Fibroblast of skin of left biceps (primary cell): ENCODE results near the gene BCL7C.
"Not testable (repeated sequence)": the region's sequence is repeated elsewhere in the genome, so short reads cannot be mapped to it uniquely, and the experiment has no call there.

Experiments used
- DNase-seq, 2 experiments: peaks; one replicate each; pipeline ENCODE4 v3.0.0-alpha.2; 2013; ENCODE audit warnings: low read depth in 2 of 2

The BCL7C gene

DNA sequence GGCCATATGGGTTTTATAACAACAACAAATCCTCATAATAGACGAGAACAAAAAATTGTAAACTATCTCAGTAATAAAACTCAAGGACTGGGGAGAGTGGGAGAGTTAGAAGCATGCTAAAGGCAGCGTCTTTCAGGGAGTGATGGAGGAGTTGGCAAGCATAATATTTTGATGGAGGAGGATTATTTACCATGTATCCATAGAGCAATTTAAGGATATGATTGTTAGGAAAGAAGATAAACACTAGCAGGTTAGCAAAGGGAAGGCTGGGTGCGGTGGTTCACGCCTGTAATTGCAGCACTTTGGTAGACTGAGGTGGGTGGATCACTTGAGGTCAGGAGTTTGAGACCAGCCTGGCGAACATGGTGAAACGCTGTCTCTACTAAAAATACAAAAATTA, 27.8 kb downstream of the BCL7C start:
- no peak for DNase-seq

- not testable (repeated sequence) for DNase-seq
These were observed 30.7 kb downstream of the BCL7C start for GRCh38 chr16:30863178-30863577.

DNA sequence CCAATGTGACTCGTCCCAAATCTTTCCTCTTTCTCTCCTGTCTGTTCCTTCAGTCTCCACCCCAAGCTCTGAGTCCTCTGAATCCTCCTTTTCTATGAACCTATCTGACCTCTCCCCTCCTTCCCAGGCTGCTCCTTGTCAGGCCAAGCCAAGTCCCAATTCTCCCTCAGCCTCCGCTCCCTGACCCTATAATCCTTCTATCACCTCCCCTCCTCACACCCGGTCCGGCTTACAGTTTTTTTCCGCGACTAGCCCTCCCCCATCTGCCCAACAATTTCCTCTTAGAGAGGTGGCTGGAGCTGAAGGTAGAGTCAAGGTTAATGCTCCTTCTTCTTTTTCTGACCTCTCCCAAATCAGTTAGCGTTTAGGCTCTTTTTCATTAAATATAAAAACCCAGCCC, 33.1 kb downstream of the BCL7C start:
- DNase-seq, result not testable (repeated sequence)

DNA sequence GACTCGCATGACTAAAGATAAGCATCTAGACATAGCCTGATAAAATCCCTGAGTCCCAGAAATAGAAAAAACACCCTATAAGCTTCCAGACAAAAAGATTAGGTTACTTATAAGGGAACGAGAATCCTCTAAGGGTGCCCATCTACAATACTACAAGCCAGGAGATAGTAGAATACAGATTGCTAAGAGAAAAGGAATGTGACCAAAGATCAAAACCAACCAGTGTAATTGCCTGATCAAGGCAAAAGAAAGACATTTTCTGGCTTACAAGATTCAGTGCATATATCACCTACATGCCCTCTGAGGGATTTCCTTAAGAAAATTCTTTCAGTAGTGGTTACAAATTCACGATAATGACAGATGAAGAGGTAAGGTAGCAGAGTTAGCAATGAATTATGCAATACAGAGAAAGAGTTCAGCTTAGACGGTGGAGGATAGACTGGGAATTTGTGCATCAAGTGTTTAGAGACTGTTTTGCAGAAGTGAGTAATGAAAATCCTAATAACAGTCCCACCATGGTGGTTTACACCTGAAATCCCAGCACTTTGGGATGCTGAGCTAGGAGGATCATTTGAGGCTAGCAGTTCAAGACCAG, 35.0 kb downstream of the BCL7C start:
- DNase-seq, result no peak

GRCh38 chr16:30858111-30858495, 35.8 kb downstream of the BCL7C start:
- no peak for DNase-seq

DNA sequence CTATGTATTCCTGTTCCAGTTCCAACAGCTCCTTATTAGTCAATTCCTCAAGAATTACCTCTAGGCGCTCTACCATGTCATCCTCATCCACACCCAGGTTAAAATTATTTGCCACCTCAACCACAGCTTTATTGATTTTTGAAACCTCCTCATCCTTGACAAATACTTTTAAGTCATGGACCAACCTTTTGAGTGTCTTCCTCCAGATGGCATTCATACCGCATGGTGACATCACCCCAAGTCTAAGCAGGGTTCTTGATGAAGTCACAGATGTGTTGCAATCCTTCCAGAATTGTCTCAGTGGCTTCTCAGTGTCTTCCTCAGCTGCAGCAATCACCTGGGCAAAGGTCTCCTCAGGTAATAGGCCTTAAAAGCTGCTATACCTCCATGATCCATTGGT, 40.1 kb downstream of the BCL7C start:
- no peak for DNase-seq

DNA sequence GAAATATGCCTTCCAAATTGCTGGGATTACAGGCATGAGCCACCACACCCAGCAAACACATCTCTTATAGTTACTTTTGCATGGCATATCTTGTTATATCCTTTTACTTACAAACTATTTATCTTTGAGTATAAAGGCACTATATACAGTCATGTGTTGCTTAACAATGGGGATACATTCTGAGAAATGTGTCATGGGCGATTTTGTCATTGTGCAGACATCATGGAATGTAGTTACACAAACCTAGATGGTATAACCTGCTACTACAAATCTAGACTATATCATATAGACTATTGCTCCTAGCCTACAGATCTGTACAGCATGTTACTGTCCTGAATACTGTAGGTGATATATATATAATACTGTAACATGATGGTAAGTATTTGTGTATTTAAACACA, 43.6 kb downstream of the BCL7C start:
- DNase-seq, result no peak

- DNase-seq, result no peak
These were observed 47.1 kb downstream of the BCL7C start for GRCh38 chr16:30846649-30847402.

- peak; percentile 62 to 67 for DNase-seq
These were observed 49.0 kb downstream of the BCL7C start for GRCh38 chr16:30844671-30845449.

DNA sequence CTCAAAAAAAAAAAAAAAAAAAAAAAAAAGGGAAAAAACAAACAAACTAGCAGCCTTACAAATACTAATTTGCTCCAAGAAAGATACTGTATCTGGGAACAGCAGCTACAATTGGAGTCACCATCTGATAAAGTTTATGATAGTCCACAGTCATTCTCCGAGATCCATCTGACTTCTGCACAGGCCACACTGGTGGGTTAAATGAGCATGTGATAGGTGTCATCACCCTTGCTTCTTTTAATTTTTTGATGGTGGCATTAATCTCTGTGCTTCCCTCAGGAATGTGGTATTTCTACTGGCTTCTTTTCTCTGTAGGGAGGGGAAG, 49.6 kb downstream of the BCL7C start:
- DNase-seq, result no peak

DNA sequence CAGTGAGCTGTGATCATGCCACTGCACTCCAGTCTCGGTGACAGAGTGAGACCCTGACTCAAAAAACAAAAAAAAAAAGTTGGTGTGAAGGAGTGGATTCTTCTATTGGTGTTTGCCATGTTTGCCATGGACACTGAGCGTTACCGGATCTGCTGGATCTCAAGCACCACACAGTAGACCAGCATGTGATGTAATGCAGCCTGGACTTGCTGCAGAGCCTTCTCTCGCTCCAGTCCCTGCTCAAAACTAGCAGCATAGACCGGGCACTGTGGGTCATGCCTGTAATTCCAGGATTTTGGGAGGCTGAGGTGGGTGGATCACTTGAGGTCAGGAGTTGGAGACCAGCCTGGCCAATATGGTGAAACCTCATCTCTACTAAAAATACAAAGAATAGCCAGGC, 50.4 kb downstream of the BCL7C start:
- no peak for DNase-seq

GRCh38 chr16:30842971-30843370, 50.9 kb downstream of the BCL7C start:
- no peak for DNase-seq

DNA sequence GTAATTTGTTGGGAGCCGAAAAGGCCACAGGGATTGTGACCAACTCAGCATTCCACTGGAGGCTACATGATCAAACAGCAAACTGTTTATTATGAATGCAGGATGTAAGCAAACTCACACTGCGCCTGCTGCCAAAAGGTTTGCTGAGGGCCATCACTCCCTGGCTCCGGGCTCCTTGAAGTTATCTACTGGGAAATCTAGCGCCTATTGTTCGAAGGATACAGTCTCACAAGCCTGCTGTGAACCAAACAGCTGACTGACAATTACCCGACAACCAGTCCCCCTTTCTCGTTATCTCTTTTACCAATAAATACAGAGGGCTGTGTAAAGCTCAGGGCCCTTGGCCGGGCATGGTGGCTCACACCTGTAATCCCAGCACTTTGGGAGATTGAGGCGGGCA, 52.5 kb downstream of the BCL7C start:
- DNase-seq, result no peak

GRCh38 chr16:30840611-30841010, 53.3 kb downstream of the BCL7C start:
- DNase-seq, result no peak

- no peak for DNase-seq
These were observed 54.2 kb downstream of the BCL7C start for GRCh38 chr16:30839523-30840227.

DNA sequence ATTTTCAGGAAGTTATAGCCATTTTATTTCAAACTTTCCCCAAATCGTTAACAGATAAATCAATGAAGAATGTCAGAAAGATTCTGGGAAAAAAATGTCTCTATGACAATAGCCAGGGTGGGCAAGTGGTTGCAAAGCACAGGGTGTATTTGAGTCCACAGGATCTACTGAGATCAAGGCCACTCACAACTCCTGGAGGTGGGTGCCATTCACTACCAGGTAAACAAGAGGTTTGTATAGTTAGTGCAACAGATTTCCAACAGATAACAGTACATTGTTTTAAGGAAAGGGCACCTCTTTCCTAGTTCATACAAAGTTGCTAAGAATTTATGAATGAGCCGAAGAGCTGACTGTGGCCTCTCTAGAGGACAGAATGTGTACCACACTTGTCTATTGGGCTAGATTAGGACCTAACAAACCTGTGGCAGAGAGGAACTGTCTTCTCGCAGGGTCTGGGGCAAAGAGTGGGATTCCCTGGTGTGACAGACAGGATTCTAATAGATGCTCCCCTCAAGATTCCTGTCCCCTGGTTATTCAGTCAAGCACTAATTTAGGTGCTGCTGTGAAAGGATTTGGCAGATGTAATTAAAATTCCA, 54.9 kb downstream of the BCL7C start:
- DNase-seq, result no peak

DNA sequence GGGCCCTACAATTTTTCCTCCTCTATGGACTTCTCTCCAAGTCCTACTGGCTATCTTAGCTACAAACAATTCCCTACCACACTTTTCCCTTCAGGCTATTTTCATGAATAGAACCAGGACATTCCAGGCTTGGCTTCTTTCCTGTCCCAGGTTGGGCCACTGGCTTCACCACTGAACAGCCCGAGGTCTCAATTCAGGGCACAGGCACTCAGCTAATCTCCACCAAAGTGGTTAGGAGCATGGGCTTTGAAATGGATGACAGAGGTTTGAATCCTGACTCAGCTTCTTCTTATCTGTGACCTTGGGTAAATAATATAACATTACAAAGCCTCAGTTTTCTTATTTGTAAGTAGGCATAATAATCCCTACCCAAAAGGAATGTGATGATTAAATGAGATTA, 56.0 kb downstream of the BCL7C start:
- no peak for DNase-seq
